ENCODE results near the gene POLD3. TPM values are rescaled to one million over a fixed set of nuclear protein-coding genes. Genes with fewer than 3 reads are reported as not detected.

The POLD3 gene, protein sequence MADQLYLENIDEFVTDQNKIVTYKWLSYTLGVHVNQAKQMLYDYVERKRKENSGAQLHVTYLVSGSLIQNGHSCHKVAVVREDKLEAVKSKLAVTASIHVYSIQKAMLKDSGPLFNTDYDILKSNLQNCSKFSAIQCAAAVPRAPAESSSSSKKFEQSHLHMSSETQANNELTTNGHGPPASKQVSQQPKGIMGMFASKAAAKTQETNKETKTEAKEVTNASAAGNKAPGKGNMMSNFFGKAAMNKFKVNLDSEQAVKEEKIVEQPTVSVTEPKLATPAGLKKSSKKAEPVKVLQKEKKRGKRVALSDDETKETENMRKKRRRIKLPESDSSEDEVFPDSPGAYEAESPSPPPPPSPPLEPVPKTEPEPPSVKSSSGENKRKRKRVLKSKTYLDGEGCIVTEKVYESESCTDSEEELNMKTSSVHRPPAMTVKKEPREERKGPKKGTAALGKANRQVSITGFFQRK
- total RNA-seq: 10 to 100 TPM; 37.5 to 45.7 (median 37.5) TPM

DNA sequence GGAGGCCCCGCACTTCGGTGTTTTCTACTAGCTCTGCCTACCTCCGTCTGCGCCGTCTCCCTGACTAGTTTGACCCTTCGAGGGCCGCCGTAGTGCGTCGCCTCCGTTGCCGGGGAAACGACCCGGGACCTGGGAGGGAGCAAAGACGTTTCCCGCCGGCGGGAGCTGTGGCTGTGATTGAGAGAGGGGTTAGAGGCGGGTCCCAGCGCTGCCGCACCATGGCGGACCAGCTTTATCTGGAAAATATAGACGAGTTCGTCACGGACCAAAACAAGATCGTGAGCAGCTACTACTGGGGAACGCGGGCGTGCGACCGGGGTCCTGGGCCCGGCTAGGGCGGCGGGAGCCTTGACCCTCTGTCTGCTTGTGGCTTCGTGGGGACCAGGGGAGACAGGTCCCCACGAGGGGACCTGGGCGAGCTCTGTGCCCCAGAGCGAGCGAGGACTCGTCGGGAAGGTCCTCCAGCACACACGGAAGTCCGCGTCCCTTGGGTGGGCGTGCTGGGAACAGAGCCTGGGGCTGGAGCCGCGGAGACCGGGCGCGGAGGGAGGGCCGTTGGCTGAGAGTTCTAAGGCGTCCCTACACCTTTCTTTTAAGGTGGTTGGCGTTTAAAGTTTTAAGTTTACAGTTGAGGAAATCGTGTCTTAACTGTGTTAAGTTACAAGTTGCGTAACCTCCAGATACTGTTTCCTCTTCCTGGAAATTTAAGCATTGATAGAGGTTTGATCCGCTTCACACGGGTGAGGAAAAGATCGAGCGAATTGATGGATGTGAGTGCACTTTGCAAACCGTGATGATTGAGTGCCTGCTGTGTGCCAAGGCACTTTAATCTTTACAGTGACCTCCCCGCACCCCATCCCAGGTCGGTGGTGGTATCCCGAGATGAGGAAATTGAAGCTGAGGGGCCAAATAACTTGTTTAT, at the start of gene POLD3:
POLD3 (plus strand) TSS at position 142 of the 922 bp plus-strand sequence; CDS start at position 219, 77 bp downstream.
- H3K27me3 Mint-ChIP-seq (ENCODE audit: low read depth): no peaks in the 10 kb centered on the region
- no peaks in the 10 kb centered on the region for H3K9me3 Mint-ChIP-seq
- peak; percentile 98 for ATAC-seq
- peaks cover 18% of the 10 kb centered on the region for H3K4me1 Mint-ChIP-seq (ENCODE audit: low read depth)
- peak; percentile 93 for DNase-seq
- peak within 1 kb of the TSS; percentile 97 for H3K4me3 Mint-ChIP-seq
- H3K36me3 Mint-ChIP-seq (ENCODE audit: insufficient read depth): peaks cover 17% of the 10 kb centered on the region

DNA sequence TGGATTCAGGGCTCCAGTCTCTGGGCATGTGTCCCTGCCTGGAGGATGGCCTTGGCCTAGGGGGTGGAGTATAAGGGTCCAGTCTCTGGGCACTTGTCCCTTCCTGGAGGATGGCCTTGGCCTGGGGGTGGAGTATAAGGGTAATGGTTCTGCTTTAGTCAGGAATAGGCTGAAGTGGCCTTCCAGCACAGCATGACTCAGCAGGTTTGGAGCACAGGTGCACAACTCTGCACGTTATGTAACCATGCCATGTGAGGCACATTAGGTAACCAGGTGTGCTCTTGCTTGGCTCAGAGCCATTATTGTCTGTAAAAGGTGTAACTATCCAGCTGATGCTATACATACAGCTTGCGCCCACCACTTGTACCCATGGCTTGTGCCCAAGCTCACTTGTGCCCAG, 48.4 kb upstream of the POLD3 start:
- Mint-ChIP-seq H3K4me1 (ENCODE audit: low read depth) (no peaks in the 10 kb centered on the region), H3K9me3 (peaks cover 12% of the 10 kb centered on the region), H3K4me3 (no peak overlapping the region), H3K36me3 (ENCODE audit: insufficient read depth) (no peaks in the 10 kb centered on the region), H3K27me3 (ENCODE audit: low read depth) (peaks cover 2% of the 10 kb centered on the region)
- DNase-seq (no peak), ATAC-seq (no peak)

DNA sequence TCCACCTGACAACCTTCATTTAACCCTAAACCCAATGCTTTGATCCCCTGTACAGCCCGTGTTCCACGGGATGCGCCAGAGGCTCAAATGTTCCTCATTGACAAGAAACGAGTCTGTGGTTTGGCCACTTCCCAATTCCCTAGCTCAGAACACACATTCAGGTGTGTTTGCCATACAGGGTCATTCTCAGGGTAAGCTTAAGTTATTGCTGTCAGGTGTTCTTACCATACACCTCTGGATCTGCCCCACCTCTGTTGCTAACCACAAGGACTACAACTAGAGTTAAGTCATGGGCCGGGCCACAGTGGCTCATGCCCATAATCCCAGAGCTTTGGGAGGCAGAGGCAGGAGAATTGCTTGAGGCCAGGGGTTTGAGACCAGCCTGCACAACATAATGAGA, 45.6 kb upstream of the POLD3 start:
- Mint-ChIP-seq H3K4me3 (no peak overlapping the region), H3K4me1 (ENCODE audit: low read depth) (no peaks in the 10 kb centered on the region), H3K36me3 (ENCODE audit: insufficient read depth) (no peaks in the 10 kb centered on the region), H3K27me3 (ENCODE audit: low read depth) (peaks cover 2% of the 10 kb centered on the region), H3K9me3 (peaks cover 12% of the 10 kb centered on the region)
- ATAC-seq (no peak), DNase-seq (no peak)

DNA sequence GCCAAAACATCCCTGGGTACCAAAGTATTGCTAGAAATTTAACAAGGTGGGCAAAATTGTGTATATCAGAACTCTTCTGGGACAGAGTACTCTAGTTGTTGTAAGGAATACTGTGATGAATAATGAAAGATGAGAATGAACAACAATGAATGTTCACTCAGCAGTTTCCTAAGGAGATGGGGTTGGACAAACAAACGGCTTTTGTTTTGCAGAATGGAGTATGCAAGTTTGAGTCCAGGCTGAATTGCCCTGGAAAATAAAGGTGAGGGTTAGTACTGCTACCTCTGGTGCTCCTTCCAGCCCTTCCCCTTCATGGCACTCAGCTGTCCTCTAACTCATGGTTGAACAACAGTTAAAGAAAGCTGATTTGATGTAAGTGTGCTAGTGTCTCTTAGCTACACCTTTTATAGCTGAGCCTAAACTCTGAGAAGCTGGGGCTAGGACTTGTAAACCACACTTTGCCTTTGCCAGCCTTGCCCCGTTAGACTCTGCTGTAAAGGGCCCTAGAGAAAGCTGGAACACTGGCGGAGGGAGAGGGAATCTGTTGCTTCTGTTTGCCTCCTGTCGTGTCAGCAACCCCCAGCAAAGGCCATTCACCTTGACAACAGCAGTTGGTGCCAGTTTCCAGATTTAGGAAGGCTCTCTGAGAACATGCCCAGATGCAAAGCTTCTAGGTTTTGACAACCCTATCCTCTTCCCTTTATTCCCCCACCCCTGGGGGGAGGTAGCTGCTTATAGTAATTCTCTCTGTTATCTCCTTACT, 41.2 kb upstream of the POLD3 start:
- DNase-seq: no peak
- Mint-ChIP-seq H3K4me1 (ENCODE audit: low read depth) (no peaks in the 10 kb centered on the region), H3K27me3 (ENCODE audit: low read depth) (peaks cover 11% of the 10 kb centered on the region), H3K4me3 (no peak overlapping the region), H3K36me3 (ENCODE audit: insufficient read depth) (no peaks in the 10 kb centered on the region), H3K9me3 (no peaks in the 10 kb centered on the region)
- no peak for ATAC-seq

DNA sequence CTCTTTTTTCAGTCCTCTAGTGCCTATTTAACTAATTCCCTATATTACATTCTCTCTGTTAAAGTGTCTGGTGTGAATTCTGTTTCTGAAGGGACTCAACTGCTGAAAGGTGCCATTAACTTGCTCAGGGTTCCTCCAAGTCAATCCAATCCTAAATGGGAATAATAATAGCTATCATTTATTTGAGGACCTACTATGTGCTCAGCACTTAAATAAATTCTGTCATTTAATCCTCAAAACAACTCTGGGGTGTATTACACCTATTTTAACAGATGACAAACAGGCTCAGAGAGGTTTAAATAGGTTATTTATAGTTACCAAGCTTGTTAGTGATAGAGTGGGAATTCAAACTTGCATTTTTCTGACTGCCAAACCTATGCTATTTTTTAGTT, 40.6 kb upstream of the POLD3 start:
- Mint-ChIP-seq H3K4me3 (no peak overlapping the region), H3K9me3 (no peaks in the 10 kb centered on the region), H3K4me1 (ENCODE audit: low read depth) (no peaks in the 10 kb centered on the region), H3K36me3 (ENCODE audit: insufficient read depth) (no peaks in the 10 kb centered on the region), H3K27me3 (ENCODE audit: low read depth) (peaks cover 15% of the 10 kb centered on the region)
- ATAC-seq: no peak
- no peak for DNase-seq

DNA sequence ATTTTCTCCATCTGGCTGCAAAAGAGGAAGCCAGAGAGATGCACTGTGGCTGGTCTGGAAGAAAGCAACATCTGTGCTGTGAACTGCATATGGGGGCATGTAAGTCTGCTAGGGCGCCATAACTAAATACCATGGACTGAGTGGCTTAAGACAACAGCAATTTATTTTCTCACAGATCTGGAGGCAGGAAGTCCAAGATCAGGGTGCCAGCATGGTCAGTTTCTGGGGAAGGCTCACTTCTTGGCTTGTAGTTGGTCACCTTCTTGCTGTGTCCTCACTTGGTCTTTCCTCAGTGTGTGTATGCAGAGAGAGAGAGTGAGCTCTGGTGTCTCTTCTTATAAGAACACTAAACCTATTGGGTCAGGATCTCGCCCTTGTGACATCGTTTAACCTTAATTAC, 34.9 kb upstream of the POLD3 start:
- Mint-ChIP-seq H3K9me3 (peaks cover 11% of the 10 kb centered on the region), H3K36me3 (ENCODE audit: insufficient read depth) (no peaks in the 10 kb centered on the region), H3K4me1 (ENCODE audit: low read depth) (no peaks in the 10 kb centered on the region), H3K4me3 (no peak overlapping the region), H3K27me3 (ENCODE audit: low read depth) (peaks cover 17% of the 10 kb centered on the region)
- ATAC-seq (no peak), DNase-seq (no peak)

DNA sequence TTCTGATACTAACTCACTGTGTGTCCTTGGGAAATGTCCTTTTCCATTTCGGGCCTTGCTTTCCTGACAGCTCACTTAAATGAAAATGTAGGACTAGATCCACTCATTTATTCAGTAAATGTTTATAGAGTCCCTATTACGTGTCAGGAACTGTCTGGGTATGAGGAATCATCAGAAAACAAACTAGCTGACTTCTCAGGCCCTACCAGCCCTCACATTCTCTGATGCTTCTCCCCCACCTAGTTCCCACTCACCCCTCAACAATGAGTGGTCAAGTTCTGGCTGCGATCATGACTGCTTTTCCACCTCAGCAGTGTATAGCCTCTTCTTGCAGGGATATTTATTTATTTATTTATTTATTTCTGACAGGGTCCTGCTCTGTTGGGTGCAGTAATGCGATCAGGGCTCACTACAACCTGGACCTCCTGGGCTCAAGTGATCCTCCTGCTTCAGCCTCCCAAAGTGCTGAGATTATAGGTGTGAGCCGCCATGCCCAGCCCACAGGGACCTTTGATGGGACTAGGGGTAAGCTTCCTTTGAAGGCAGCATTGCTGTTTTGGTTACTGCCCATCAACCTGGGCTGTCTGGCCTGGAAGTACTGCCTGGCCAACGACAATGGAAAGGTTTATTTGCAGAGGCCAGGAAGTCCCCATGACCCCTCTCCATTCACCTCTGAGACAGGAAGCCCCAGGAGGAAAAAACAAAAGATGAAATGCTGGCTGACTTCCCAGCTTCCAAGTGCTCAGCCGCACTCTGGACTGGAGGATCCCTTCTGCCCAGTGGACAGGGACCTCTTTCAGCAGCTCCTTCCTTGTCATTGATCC, 33.1 kb upstream of the POLD3 start:
- peaks cover 19% of the 10 kb centered on the region for H3K27me3 Mint-ChIP-seq (ENCODE audit: low read depth)
- DNase-seq (no peak), ATAC-seq (no peak)
- no peaks in the 10 kb centered on the region for H3K36me3 Mint-ChIP-seq (ENCODE audit: insufficient read depth)
- H3K4me3 Mint-ChIP-seq: no peak overlapping the region
- H3K9me3 Mint-ChIP-seq: peaks cover 11% of the 10 kb centered on the region
- no peaks in the 10 kb centered on the region for H3K4me1 Mint-ChIP-seq (ENCODE audit: low read depth)

DNA sequence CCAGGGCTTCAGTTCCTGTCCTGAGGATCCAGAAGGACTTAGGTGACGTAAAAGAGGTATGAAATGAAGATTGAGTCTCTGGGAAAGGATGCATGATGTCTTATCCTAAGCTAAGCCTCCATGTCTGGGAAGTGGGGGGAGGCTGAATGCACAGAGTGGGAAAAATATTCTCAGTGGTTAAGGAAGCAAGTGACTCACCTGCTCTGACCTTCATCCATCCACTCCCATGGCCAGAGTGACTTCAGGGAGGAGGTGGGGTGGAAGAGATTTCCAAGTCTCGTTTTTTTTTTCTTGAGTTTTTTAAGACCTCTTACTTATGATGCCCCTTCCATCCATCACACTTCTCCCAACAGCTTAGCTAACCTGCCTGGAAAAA, 32.5 kb upstream of the POLD3 start:
- H3K4me1 Mint-ChIP-seq (ENCODE audit: low read depth): no peaks in the 10 kb centered on the region
- DNase-seq: no peak

DNA sequence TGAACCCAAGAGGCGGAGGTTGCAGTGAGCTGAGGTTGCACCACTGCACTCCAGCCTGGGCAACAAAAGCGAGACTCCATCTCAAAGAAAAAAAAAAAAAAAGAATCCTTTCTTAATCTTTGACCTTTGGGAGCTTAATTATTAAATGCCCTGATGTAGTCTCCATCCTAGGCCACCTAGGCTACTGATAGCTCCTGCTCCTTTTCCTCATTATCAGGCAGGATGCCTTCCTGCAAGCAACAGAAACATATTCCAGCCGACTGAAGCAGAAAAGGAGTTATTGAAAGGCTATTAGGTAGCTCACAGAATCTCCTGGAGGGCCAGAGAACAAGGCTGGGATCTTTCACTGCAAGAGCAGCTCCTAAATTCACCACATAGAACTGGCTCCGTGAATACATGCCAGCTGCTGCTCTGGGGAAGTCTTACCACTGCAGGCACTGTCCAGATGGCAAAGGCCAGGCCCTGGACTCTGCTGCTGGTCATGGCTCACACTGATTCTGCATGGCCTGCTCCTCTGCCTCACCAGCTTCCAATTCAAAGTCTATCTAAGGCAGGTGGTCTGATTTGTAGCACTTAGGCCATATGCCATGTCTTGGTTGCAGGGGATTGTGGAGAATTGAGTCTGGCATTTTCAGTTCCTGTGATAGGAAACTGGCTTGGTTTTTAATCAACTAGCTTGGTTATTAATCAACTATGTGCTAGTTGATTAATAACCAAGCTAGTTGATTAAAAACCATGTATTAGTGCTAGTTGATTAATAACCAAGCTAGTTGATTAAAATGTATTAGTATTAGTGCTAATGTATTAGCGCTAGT, 26.0 kb upstream of the POLD3 start:
- no peak for DNase-seq
- Mint-ChIP-seq H3K4me3 (no peak overlapping the region), H3K27me3 (ENCODE audit: low read depth) (peaks cover 7% of the 10 kb centered on the region), H3K9me3 (peaks cover 8% of the 10 kb centered on the region), H3K36me3 (ENCODE audit: insufficient read depth) (no peaks in the 10 kb centered on the region), H3K4me1 (ENCODE audit: low read depth) (no peaks in the 10 kb centered on the region)
- ATAC-seq: no peak

More for the DNA sequence above, 32.5 kb upstream of the POLD3 start:
- peaks cover 21% of the 10 kb centered on the region for H3K27me3 Mint-ChIP-seq (ENCODE audit: low read depth)
- ATAC-seq: no peak
- peaks cover 11% of the 10 kb centered on the region for H3K9me3 Mint-ChIP-seq
- no peaks in the 10 kb centered on the region for H3K36me3 Mint-ChIP-seq (ENCODE audit: insufficient read depth)
- H3K4me3 Mint-ChIP-seq: no peak overlapping the region

DNA sequence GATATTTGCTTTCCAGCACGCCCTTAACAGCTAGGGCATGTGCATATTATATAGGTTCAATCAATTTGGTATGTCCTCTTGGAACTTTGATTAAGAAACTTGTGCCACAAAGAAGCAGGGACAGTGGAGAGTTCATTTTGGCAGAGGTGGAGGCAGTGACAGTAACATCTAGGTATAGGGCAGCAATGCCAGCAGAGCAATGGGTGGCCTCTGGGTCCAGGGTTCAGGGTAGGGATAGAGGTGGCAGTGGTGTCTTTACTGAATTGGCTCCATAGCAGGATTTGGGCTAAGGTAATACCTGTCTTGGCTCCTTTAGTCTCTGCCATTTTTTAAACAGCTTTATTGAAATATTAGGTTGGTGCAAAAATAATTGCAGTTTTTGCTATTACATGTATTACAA, 24.4 kb upstream of the POLD3 start:
- Mint-ChIP-seq H3K4me3 (no peak overlapping the region), H3K4me1 (ENCODE audit: low read depth) (no peaks in the 10 kb centered on the region), H3K36me3 (ENCODE audit: insufficient read depth) (no peaks in the 10 kb centered on the region), H3K27me3 (ENCODE audit: low read depth) (peaks cover 9% of the 10 kb centered on the region), H3K9me3 (no peaks in the 10 kb centered on the region)
- no peak for ATAC-seq
- DNase-seq: no peak

DNA sequence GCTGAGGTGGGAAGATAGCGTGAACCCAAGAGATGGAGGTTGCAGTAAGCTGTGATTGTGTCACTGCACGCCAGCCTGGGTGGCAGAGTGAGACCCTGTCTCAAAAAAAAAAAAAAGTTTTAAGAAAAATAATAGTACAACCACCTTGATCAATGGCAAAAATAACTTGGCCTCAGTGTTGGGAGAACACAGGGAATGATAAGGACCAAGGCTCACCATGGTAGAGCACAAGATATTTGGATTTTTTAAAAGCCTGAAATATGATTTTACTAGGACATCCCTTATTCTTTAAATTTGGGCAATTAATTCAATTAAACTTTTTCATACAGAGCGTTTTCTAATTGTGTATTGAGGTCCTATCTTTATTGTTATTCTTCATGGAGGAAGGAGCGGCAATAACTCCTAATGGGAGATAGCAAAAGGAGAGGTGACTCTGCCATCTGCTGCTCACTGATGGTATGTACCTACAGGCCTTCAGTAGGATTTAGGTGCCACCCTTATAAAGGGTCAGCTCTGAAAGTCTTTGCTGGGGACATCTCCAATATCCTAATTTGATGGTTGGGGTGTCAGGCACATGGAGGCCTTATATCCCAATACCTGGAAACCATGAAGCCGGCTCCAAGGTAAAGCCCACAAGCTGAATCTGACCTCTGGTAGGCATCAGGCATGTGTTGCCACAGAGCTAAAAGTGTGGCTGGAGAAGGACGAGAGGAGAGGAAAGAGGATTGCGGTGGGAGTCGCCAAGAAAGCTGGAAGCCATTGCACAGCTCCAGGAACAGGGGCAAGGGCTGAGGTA, 21.9 kb upstream of the POLD3 start:
- DNase-seq: no peak
- H3K9me3 Mint-ChIP-seq: no peaks in the 10 kb centered on the region
- no peak overlapping the region for H3K4me3 Mint-ChIP-seq
- peaks cover 6% of the 10 kb centered on the region for H3K27me3 Mint-ChIP-seq (ENCODE audit: low read depth)
- ATAC-seq: peak in 1 of 2 donors; percentile 38
- H3K36me3 Mint-ChIP-seq (ENCODE audit: insufficient read depth): no peaks in the 10 kb centered on the region
- H3K4me1 Mint-ChIP-seq (ENCODE audit: low read depth): no peaks in the 10 kb centered on the region

DNA sequence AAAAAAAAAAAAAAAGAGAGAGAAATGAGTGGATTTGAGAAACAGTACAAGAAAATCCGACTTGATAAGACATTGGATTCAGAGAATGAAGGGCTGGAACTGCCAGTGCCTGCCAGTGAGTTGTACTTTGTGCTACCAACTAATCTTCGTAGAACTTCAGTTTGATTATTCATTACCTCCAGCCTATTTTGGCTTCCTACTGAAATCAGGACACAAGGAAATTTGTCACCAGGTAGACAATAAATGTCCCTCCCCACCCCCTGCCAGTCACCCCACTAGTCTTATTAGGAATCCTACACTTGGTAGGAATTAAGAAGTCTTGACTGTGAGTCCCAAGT, 21.4 kb upstream of the POLD3 start:
- DNase-seq (no peak), ATAC-seq (no peak)
- H3K4me1 Mint-ChIP-seq (ENCODE audit: low read depth): no peaks in the 10 kb centered on the region
- no peaks in the 10 kb centered on the region for H3K36me3 Mint-ChIP-seq (ENCODE audit: insufficient read depth)
- no peaks in the 10 kb centered on the region for H3K9me3 Mint-ChIP-seq
- no peak overlapping the region for H3K4me3 Mint-ChIP-seq
- H3K27me3 Mint-ChIP-seq (ENCODE audit: low read depth): peaks cover 6% of the 10 kb centered on the region

Data from activated T-cell treated with anti-CD3 and anti-CD28 coated beads, Interleukin-2, amount 50 U/mL, for 4 hours (primary cell).